HTERT RPE-1 (cell line): ENCODE data around the gene TTC9B.

Experiments
- in situ Hi-C: fragments of 300-500 bp; cut with MboI; formaldehyde crosslinking; loops from 4 replicates; pipeline ENCODE4 v1.14.3; 2020; ENCODE audit warnings: low sequenced_read_pairs

The TTC9B gene

GRCh38 chr19:40216777-40217026 lies 1.5 kb downstream of the TTC9B start:
- in situ Hi-C loops: no loop called here

- in situ Hi-C loops: no loop called here
These were observed 2.0 kb downstream of the TTC9B start for GRCh38 chr19:40216013-40216776.

- in situ Hi-C loops: no loop called here
These were observed 3.2 kb downstream of the TTC9B start for GRCh38 chr19:40214936-40215335.

DNA sequence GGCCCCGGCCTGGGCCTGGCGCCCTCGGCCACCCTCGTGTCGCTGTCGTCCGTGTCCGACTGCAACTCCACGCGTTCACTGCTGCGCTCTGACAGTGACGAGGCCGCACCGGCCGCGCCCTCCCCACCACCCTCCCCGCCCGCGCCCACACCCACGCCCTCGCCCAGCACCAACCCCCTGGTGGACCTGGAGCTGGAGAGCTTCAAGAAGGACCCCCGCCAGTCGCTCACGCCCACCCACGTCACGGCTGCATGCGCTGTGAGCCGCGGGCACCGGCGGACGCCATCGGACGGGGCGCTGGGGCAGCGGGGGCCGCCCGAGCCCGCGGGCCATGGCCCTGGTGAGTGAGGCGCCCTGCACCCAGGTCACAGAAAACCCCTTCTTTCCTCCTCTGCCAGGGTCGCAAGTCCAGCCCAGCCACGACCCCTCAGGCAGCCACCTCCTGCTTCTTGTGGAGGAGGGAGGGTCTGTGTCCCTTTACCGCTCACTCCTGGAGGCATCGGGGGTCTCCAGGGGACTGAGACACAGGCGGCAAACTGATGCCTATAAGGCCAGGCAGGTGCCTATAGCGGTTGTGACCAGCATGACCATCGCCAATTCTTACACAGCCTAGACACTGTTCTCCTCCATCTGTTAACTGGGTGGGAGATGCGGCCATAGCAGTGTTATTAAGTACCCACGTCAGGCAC lies 4.2 kb downstream of the TTC9B start:
- in situ Hi-C loops: no loop called here

GRCh38 chr19:40213251-40213829 lies 4.8 kb downstream of the TTC9B start:
- in situ Hi-C loops: no loop called here

GRCh38 chr19:40210889-40211288 lies 7.3 kb downstream of the TTC9B start:
- in situ Hi-C loops: no loop called here

DNA sequence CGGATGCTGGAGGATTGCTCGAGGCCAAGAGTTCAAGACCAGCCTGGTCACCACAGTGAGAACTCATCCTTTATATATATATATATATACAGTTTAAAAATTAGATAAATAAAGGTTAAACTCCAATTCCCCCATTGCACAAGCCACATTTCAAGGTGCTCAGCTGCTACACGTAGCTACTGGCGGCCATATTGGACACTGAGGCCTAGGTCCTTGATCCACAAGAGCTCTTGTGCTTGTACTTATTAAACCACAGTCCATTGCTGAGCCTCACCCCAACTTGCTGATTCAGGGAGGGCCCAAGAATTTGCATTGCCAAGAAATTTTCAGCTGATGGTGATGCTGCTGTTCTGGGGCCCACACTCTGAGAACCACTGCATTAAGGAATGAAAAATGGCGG lies 9.6 kb downstream of the TTC9B start:
- in situ Hi-C loops: no loop called here

GRCh38 chr19:40205760-40206159 lies 12.4 kb downstream of the TTC9B start:
- in situ Hi-C loops: no loop called here

GRCh38 chr19:40204381-40204780 lies 13.8 kb downstream of the TTC9B start:
- in situ Hi-C loops: no loop called here

- in situ Hi-C loops: no loop called here
These were observed 17.7 kb downstream of the TTC9B start for GRCh38 chr19:40200341-40201099.

- in situ Hi-C loops: no loop called here
These were observed 19.8 kb downstream of the TTC9B start for GRCh38 chr19:40198272-40198990.

DNA sequence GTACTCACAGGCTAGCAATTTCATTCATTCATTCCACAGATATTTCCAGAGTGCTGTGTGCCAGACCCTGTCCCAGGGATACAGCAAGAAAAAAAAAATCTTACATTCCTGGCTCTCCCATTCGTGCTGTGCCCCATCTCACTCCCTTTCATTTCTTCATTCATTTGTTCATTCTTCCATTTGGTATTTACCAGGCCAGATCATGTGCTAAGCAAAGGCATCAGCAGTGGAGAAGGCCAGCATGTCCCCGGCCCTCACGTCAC lies 24.7 kb downstream of the TTC9B start:
- in situ Hi-C loops: no loop called here

DNA sequence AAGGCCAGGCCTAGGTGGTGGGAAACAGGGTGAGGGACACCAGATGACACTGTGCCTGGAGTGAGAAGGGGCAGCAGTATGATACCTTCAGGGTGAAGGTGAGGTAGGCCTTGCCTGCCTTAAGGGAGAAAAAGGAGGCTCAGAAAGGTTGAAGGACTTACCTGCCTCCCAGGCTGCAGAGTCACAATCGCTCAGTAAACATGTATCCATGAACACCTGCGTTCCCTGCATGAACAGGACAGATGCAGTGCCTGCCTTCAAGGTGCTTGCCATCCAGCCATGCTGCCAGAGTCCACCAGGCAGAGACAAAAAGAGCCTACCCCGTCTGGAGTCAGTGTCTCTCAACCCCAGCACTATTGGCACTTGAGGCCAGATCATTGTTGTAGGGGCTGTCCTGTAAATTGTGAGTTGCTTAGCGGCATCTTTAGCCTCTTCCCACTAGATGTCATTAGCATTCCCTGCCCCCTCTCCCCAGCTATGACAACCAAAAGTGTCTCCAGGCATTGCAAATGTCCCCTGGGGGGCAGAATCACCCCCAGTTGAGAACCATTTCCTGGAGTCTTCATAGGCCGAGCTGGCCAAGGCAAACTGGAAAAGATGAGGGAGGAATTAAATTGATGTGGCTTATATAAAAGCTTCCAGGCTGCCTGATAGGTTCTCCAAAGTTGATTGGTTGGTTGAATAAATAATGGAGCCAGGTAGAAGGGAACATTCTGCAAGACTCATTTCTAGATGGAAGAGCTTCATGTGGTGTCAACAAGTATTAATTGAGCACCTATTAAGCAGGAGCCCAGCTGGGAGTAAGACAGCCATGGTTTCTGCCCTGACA lies 25.2 kb downstream of the TTC9B start:
- in situ Hi-C loops: no loop called here

DNA sequence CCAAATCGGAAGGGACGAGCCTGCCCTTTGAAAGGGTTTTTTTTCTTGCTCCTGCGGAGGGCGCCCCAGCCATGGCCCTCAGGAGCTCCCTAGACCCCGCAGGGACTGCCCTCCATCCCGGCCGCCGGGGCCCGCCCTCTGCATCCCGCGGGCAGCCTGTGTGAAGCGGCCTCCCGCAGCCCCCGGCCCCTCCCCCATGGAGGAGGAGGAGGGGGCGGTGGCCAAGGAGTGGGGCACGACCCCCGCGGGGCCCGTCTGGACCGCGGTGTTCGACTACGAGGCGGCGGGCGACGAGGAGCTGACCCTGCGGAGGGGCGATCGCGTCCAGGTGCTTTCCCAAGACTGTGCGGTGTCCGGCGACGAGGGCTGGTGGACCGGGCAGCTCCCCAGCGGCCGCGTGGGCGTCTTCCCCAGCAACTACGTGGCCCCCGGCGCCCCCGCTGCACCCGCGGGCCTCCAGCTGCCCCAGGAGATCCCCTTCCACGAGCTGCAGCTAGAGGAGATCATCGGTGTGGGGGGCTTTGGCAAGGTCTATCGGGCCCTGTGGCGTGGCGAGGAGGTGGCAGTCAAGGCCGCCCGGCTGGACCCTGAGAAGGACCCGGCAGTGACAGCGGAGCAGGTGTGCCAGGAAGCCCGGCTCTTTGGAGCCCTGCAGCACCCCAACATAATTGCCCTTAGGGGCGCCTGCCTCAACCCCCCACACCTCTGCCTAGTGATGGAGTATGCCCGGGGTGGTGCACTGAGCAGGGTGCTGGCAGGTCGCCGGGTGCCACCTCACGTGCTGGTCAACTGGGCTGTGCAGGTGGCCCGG lies 26.1 kb downstream of the TTC9B start:
- in situ Hi-C loops: no loop called here

- in situ Hi-C loops: no loop called here
These were observed 27.0 kb downstream of the TTC9B start, which contains the start of gene MAP3K10 for GRCh38 chr19:40190891-40191835. Gene MAP3K10 (plus strand): TSS chr19:40191426. CDS start chr19:40192032, 606 bp downstream.

- in situ Hi-C loops: no loop called here
These were observed 33.9 kb downstream of the TTC9B start for GRCh38 chr19:40184273-40184672.

DNA sequence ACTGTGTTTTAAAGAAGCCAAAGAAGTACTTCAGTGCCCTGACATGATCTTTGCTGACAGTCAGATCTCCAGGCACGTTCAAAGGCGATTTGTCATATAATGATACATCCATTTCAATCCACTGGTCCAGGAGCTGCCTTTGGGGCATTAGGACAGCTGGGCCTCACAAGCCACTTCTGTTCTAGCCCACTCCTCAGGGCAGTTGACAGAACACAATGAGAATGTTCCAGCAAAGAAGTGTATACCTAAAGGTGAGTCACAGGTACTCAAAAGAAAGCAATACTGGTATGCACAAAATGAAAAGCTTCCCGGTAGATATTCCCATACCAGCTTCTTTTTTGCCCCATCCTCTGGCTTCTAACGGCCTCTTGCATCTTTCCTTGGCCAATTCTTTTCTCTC lies 39.4 kb downstream of the TTC9B start:
- in situ Hi-C loops: no loop called here

GRCh38 chr19:40177286-40178070 lies 40.7 kb downstream of the TTC9B start:
- in situ Hi-C loops: no loop called here
